Measurements from ENCODE around the gene GIPC2. TPM values are rescaled to one million over a fixed set of nuclear protein-coding genes. Genes with fewer than 3 reads are reported as not detected.

GIPC2 gene
- total and polyA plus RNA-seq, 10 of the 15 experiments (the other 5 are each of a cell fraction or from before 2014, with no cell fraction given) = 0.03 to 0.23 (median 0.06) TPM; not detected in 2

GRCh38 chr1:78075621-78076020 is 29.9 kb downstream of the GIPC2 start (continued):
- TF ChIP-seq BACH1 (IDR thresholded peaks at IDR 0.05; ENCODE audit: borderline replicate concordance) (no peak), SIN3A (IDR thresholded peaks at IDR 0.05; ENCODE audit: low read depth, low read length) (no peak)

GRCh38 chr1:78078358-78078757 is 32.6 kb downstream of the GIPC2 start:
- no peak for ATAC-seq
- Histone ChIP-seq H3K27me3 (replicated peaks in 1 of 2; ENCODE audit: control insufficient read depth in 2 of 2, insufficient read depth in 2 of 2, low read length in 1 of 2) (no peaks in the 10 kb centered on the region), H3K4me1 (ENCODE audit: control insufficient read depth, insufficient read depth, low read length) (peaks cover 7% of the 10 kb centered on the region; the same call in 1 of the 2 replicates), H2AFZ (ENCODE audit: control insufficient read depth, low read depth, low read length) (no peak overlapping the region), H3K27ac (ENCODE audit: control insufficient read depth, insufficient read depth) (no peak overlapping the region), H3K36me3 (ENCODE audit: control insufficient read depth in 2 of 2, insufficient read depth in 2 of 2, low read length in 1 of 2) (no peaks in the 10 kb centered on the region), H4K20me1 (ENCODE audit: control insufficient read depth, insufficient read depth) (no peaks in the 10 kb centered on the region), H3K4me2 (ENCODE audit: control insufficient read depth, insufficient read depth) (no peak overlapping the region), H3K9me3 (replicated peaks; ENCODE audit: control insufficient read depth, insufficient read depth, low read length) (no peaks in the 10 kb centered on the region; the same call in 2 of the 3 replicates), H3K4me3 (no peak overlapping the region), H3K79me2 (ENCODE audit: control insufficient read depth, insufficient read depth, low read length) (no peaks in the 10 kb centered on the region), H3K9ac (ENCODE audit: control insufficient read depth, insufficient read depth, low read length) (no peak overlapping the region)
- WGBS (ENCODE audit: insufficient coverage, insufficient replicate concordance, low lambda C conversion rate, missing lambda C conversion rate) = 73% methylated on average over 3 of the region's 3 CpGs
- ChIA-PET SMC1A (ENCODE audit: uncharacterized antibody, unreplicated experiment) (interaction anchor here (1.1 kb wide), 1 partner anchor 74 kb away, joined by 4 read pairs; the partner anchor contains the start of gene DNAJB4), POLR2A (no interaction called here), RAD21 (ENCODE audit: unreplicated experiment) (no interaction called here), CTCF (no interaction called here)
- in situ Hi-C loops (cut with MboI) = no loop called here
- no peak for FAIRE-seq
- intact Hi-C loops (cut with micrococcal nuclease; ENCODE audit: unreplicated experiment) = no loop called here
- no TSS peak for BruUV-seq (replicated peaks)
- DNase-seq (ENCODE audit: low read depth, low spot score) = no peak
- TF ChIP-seq MEF2B (IDR thresholded peaks at IDR 0.05; ENCODE audit: partially characterized antibody, poor library complexity, severe bottlenecking) (no peak), RUNX3 (IDR thresholded peaks at IDR 0.05; ENCODE audit: low read length) (no peak), ZNF592 (IDR thresholded peaks at IDR 0.05) (no peak), CBFB (IDR thresholded peaks at IDR 0.05; ENCODE audit: low read depth) (no peak), ZBTB11 (CRISPR knock-in tag; IDR thresholded peaks at IDR 0.05) (no peak), CHD1 (IDR thresholded peaks at IDR 0.05; ENCODE audit: low read depth, low read length) (no peak), RCOR1 (conservative IDR thresholded peaks at IDR 0.05; ENCODE audit: low read depth, low read length) (no peak), E2F8 (IDR thresholded peaks at IDR 0.05; ENCODE audit: low read depth, partially characterized antibody) (no peak), ZNF217 (IDR thresholded peaks at IDR 0.05) (no peak), FOXK2 (IDR thresholded peaks at IDR 0.05) (no peak)

Measured in GM12878 (cell line).